ENCODE measurements around the gene STRN3.
"Not testable (repeated sequence)": the region's sequence is repeated elsewhere in the genome, so short reads cannot be mapped to it uniquely, and the experiment has no call there.

STRN3 gene

GRCh38 chr14:31037709-31038221 is 11.6 kb upstream of the STRN3 start:
- DNase-seq (ENCODE audit: low spot score): peak; percentile 47

- no peak for DNase-seq (ENCODE audit: low spot score)
These were observed 10.4 kb upstream of the STRN3 start for GRCh38 chr14:31036552-31036951.

- DNase-seq (ENCODE audit: low spot score): peak; percentile 41
These were observed 4.3 kb upstream of the STRN3 start for GRCh38 chr14:31030469-31030868.

GRCh38 chr14:31029016-31029970 is 3.1 kb upstream of the STRN3 start:
- no peak for DNase-seq (ENCODE audit: low spot score)

GRCh38 chr14:31027847-31028246 is 1.7 kb upstream of the STRN3 start:
- no peak for DNase-seq (ENCODE audit: low spot score)

GRCh38 chr14:31026450-31027235 is 464 bp upstream of the STRN3 start:
- DNase-seq (ENCODE audit: low spot score): peak; percentile 99

DNA sequence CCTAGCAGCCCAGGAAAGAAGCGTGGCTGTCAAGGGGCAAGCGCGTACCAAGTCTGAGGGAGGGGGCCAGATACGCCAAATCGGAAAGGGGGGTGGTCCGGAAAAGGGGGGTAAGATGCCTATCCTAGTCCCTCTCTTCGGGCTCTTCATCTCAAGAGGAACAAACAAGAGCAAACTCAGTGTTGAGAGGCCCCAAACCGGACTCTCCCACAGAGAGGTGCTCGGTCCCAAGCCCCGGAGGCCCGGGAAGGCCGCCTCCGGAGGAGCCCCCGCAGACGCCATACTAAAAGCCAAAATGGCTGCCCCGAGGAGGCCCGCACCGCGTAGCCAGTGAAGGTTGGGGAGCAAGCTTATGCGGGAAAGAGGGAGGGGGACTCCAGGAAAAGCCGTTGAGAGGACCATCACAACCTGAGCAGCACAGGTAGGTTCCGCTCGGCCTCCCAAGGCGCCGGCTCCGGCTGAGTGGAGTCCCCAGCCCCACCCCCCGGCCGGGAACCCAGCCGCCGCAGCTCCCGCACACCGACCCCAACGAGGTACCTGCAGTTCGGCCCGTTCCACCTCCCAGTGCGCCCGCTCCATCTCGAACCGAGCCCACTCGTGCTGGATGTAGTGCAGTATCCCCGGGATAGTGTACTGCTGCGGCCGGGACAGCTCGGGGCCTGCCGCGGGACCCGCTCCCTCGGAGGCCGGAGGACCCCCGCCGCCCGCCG is 657 bp downstream of the STRN3 start, which contains the start of gene AP4S1:
TSS of gene AP4S1 (plus strand) at position 283 of the 710 bp plus-strand sequence. CDS start 40,548 bp downstream, outside the sequence.
- DNase-seq (ENCODE audit: low spot score): peak; percentile 69

- DNase-seq (ENCODE audit: low spot score): peak; percentile 64
These were observed 1.4 kb downstream of the STRN3 start for GRCh38 chr14:31024577-31025366.

GRCh38 chr14:31024010-31024480 is 2.1 kb downstream of the STRN3 start:
- peak; percentile 40 for DNase-seq (ENCODE audit: low spot score)

GRCh38 chr14:31022386-31022785 is 3.8 kb downstream of the STRN3 start:
- DNase-seq (ENCODE audit: low spot score): no peak

DNA sequence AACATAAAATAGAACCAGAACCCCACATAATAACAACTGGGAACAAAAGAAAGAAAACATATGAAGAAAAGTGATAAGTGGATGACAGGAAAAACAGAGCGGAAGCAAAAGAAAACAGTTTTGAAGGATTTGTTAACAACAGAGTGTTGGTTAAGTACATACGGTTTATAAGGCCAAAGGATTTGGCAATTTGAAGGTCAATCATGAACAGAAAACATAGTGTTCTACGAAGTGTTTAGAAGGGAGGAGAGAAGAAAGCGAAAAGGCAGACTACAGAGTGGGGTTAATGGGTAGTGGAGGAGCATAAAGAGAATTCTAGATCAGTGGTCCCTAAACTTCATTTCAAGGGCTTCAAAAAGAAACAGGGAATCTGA is 4.6 kb downstream of the STRN3 start:
- no peak for DNase-seq (ENCODE audit: low spot score)

- DNase-seq (ENCODE audit: low spot score): no peak
These were observed 5.2 kb downstream of the STRN3 start for GRCh38 chr14:31020834-31021575.

GRCh38 chr14:31018057-31018645 is 8.0 kb downstream of the STRN3 start:
- no peak for DNase-seq (ENCODE audit: low spot score)

- no peak for DNase-seq (ENCODE audit: low spot score)
These were observed 12.3 kb downstream of the STRN3 start for GRCh38 chr14:31013841-31014240.

DNA sequence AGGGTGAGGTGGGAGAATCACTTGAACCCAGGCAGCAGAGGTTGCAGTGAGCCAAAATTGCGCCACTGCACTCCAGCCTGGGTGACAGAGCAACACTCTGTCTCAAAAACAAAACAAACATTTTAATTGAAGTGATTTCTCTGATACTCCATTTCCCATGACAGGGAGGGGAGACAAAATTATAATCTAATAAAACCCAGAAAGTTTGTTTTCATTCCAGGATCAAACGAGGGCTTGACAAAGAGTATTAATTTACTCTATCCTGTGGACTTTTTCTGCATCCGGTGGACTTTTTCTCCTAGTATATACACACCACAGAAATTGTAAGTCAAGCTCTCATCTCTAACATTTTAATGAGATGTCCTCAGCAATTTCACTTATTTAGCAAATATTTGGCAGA is 15.2 kb downstream of the STRN3 start:
- DNase-seq (ENCODE audit: low spot score): no peak

DNA sequence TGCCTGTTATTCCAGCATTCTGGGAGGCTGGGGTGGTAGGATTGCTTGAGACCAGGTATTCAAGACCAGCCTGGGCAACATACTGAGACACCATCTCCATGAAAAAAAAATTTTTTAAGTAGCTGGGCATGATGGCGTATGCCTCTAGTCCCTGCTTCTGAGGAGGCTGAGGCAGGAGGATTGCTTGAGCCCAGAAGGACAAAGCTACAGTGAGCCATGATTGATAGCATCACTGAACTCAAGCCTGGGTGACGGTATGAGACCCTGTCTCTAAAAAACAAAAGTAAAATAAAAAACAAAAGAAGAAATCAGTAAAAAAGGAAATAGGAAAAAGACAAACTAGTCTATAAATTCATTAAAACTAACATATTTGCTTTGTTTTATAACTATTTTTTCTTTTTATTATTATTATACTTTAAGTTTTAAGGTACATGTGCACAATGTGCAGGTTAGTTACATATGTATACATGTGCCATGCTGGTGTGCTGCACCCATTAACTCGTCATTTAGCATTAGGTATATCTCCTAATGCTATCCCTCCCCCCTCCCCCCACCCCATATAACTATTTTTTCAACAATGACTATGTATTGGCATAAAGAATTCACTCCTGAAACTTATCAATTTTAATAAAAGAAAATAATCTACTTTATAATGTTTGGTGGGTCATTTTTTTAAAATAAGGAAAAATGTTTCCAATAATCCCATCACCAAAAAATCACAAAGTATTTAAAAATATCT is 16.2 kb downstream of the STRN3 start:
- no peak for DNase-seq (ENCODE audit: low spot score)

DNA sequence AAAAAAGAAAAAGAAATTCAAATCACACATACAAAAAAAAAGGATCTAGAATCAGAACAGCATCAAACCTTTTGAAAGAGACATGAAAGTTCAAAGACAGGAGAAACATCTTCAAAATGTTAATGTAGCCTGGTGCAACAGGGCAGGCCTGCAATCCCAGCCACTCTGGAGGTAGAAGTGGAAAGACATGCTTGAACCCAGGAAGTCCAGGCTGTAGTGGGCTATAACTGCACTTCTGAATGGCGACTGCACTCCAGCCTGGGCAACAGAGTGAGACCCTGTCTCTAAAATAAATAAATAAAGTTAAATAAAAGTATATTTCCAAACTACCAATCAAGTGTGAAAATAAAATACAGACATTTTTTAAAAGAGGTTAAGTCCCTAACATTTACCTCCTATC is 19.5 kb downstream of the STRN3 start:
- DNase-seq (ENCODE audit: low spot score): no peak

GRCh38 chr14:31004007-31004406 is 22.2 kb downstream of the STRN3 start:
- not testable (repeated sequence) for DNase-seq (ENCODE audit: low spot score)

GRCh38 chr14:31003284-31003683 is 22.9 kb downstream of the STRN3 start:
- no peak for DNase-seq (ENCODE audit: low spot score)
